Stomach (tissue), 4 donors: ENCODE data around the gene RGS6.

Source experiments
- EP300 ChIP-seq: sonication (generic); formaldehyde crosslinking; IDR thresholded peaks from one replicate; pipeline ENCODE4 v1.6.1; 2017; ENCODE audit warnings: antibody characterized with exemption
- POLR2A ChIP-seq, 4 donors: fragments of 450-650 bp; IDR thresholded peaks; one replicate each; pipeline ENCODE4 v1.6.1; 2016; ENCODE audit warnings: antibody characterized with exemption in 4 of 4, control low read depth in 2 of 4, mild to moderate bottlenecking in 1 of 4, moderate library complexity in 1 of 4
- POLR2AphosphoS5 ChIP-seq, 3 donors: sonication (generic); formaldehyde crosslinking; IDR thresholded peaks; one replicate each; pipeline ENCODE4 v1.6.1; 2016; ENCODE audit warnings: antibody characterized with exemption in 3 of 3
- TF ChIP-seq, protein P1 (sequence below), 7 experiments: fragments of 450-650 bp in 4 of 7; fragments of 200-600 bp in 3 of 7; sonication (generic) in 3 of 7; IDR thresholded peaks; one replicate each; pipeline ENCODE4 v1.5.1; 2016 to 2019; ENCODE audit warnings: antibody characterized with exemption in 7 of 7, control low read depth in 2 of 7, mild to moderate bottlenecking in 1 of 7

DNA sequence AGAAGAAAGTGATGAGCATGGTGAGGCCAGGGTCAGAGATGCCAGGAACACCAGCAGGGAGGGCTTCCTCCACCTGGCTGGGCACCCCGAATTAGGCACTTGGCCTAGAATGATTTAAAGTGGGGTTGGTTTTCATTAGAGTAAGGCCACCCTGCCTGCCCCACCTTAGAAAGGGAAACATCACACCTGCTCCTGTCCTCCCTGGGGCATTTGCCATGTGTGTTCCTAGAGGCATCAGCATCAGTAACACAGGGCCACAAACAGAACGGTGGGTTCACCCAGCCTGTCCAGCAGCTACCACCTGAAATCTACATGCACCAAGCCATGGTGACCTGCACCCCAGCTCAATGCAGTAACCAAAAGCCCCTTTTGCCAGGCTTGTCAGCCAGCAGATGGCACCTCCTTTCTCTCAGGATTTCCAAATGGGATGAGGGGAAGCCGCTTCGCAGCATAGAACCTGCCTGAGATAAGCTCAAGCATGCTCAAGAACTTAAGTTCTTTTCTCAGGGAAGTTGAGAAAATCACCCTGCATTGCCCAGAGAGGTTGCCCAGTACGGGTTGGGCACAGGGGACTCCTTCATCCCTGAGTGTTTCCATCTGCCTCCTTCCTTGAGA is 622.9 kb downstream of the RGS6 start:
- TF ChIP-seq, protein P1, sequence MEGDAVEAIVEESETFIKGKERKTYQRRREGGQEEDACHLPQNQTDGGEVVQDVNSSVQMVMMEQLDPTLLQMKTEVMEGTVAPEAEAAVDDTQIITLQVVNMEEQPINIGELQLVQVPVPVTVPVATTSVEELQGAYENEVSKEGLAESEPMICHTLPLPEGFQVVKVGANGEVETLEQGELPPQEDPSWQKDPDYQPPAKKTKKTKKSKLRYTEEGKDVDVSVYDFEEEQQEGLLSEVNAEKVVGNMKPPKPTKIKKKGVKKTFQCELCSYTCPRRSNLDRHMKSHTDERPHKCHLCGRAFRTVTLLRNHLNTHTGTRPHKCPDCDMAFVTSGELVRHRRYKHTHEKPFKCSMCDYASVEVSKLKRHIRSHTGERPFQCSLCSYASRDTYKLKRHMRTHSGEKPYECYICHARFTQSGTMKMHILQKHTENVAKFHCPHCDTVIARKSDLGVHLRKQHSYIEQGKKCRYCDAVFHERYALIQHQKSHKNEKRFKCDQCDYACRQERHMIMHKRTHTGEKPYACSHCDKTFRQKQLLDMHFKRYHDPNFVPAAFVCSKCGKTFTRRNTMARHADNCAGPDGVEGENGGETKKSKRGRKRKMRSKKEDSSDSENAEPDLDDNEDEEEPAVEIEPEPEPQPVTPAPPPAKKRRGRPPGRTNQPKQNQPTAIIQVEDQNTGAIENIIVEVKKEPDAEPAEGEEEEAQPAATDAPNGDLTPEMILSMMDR (IDR thresholded peaks at IDR 0.05) = no peak
- no peak for TF ChIP-seq POLR2A (IDR thresholded peaks at IDR 0.05)
- no peak for TF ChIP-seq POLR2AphosphoS5 (IDR thresholded peaks at IDR 0.05)
- no peak for TF ChIP-seq EP300
